ENCODE data around the gene CDC42BPA.

- TF ChIP-seq, protein P1, sequence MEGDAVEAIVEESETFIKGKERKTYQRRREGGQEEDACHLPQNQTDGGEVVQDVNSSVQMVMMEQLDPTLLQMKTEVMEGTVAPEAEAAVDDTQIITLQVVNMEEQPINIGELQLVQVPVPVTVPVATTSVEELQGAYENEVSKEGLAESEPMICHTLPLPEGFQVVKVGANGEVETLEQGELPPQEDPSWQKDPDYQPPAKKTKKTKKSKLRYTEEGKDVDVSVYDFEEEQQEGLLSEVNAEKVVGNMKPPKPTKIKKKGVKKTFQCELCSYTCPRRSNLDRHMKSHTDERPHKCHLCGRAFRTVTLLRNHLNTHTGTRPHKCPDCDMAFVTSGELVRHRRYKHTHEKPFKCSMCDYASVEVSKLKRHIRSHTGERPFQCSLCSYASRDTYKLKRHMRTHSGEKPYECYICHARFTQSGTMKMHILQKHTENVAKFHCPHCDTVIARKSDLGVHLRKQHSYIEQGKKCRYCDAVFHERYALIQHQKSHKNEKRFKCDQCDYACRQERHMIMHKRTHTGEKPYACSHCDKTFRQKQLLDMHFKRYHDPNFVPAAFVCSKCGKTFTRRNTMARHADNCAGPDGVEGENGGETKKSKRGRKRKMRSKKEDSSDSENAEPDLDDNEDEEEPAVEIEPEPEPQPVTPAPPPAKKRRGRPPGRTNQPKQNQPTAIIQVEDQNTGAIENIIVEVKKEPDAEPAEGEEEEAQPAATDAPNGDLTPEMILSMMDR (IDR thresholded peaks at IDR 0.05), result no peak
- no peak for TF ChIP-seq POLR2A (IDR thresholded peaks at IDR 0.05)
Observed at GRCh38 chr1:227270554-227270953, 47.7 kb downstream of the CDC42BPA start.
